Measurements from ENCODE around the gene CCR3. TPM values are rescaled to one million over a fixed set of nuclear protein-coding genes. Genes with fewer than 3 reads are reported as not detected.

CCR3 gene
- total RNA-seq (2022; extraction: Qiagen RNA extraction; ENCODE audit: low read depth) = not detected in 5 replicates

DNA sequence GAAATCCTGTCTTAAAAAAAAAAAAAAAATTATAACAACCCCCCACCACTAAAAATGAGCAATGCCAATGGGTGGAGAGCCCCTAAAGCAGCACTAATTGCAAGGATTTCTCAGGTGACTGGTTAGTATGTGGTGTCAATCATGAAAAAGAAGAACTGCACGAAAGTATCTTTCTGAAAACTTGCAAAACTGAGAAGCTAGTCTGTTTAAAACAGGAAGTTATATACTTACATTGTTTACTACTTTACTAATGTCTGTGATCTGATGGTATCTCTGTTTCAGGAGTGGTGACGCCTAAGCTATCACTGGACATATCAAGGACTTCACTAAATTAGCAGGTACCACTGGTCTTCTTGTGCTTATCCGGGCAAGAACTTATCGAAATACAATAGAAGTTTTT, at the start of gene CCR3:
Gene CCR3, plus strand, starts transcription at position 341 of the 400 bp plus-strand sequence. CDS start 22,699 bp downstream, outside the sequence.

DNA sequence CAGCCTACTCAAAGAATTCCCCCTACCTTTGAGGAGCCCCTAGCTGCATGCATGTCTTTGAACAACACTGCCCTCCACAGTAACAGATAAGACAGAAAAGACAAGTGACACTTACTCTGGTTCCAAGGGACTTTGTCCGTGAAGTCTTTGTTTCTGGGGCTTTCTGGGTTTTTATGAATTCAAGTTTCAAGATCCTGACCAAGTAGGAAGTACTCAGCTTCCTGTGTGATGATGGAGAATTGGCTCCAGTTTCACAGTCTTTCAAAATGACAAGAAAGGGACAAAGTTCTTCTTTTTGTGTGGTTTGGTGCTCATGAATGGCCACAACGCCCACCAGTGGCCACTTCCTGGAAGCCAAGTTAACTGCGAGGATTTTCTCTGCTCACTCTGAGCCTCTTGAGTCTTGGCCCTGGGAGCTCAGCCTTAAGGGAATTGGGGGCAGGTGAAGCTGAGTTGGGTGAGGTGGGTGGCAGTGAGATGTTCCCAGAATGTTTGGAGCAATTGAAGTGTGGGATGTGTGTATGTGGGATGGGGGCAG, 34.0 kb upstream of the CCR3 start, which contains the start of gene CCR1:
Gene CCR1, minus strand, starts transcription at position 147 of the 538 bp plus-strand sequence. CDS start 4,000 bp downstream, outside the sequence.

Other genes starting within 250 kb of the CCR3 start
- 4.3 to 6.6 TPM (median 5.3 TPM) in 5 replicates for gene FYCO1, start 246.6 kb upstream of the CCR3 start, total RNA-seq (2022; extraction: Qiagen RNA extraction; ENCODE audit: low read depth)
- not detected in 5 replicates for gene XCR1, start 215.0 kb upstream of the CCR3 start, total RNA-seq (2022; extraction: Qiagen RNA extraction; ENCODE audit: low read depth)
- gene CCR1, start 34.1 kb upstream of the CCR3 start, total RNA-seq (2022; extraction: Qiagen RNA extraction; ENCODE audit: low read depth) = not detected in 5 replicates
- gene CCR2, start 111.7 kb downstream of the CCR3 start, total RNA-seq (2022; extraction: Qiagen RNA extraction; ENCODE audit: low read depth) = not detected in 5 replicates
- gene CCR5, start 128.5 kb downstream of the CCR3 start, total RNA-seq (2022; extraction: Qiagen RNA extraction; ENCODE audit: low read depth) = not detected in 5 replicates
- gene CCRL2, start 164.8 kb downstream of the CCR3 start, total RNA-seq (2022; extraction: Qiagen RNA extraction; ENCODE audit: low read depth) = 0.13 to 0.26 TPM (median 0.22 TPM) in 4 of 5 replicates, not detected in the other
- gene LTF, start 222.4 kb downstream of the CCR3 start, total RNA-seq (2022; extraction: Qiagen RNA extraction; ENCODE audit: low read depth) = 0.07 TPM in 1 of 5 replicates, not detected in the others